GM21390 (cell line): ENCODE results near the gene TEX54.
"Not testable (repeated sequence)": the region's sequence is repeated elsewhere in the genome, so short reads cannot be mapped to it uniquely, and the experiment has no call there.

Experiments
- ATAC-seq: cut with Tn5 transposase; IDR thresholded peaks from one replicate; pipeline ENCODE4 v1.9.1; 2021; ENCODE audit not compliant: unreplicated experiment

The TEX54 gene

GRCh38 chr11:62835336-62835735, 2.7 kb upstream of the TEX54 start:
- ATAC-seq = no peak

- peak; percentile 73 for ATAC-seq
Observed at GRCh38 chr11:62831520-62832335, 913 bp downstream of the TEX54 start, which contains the start of gene STX5. Gene STX5, minus strand, starts transcription at chr11:62832051. Its CDS starts 808 bp downstream, at chr11:62831243.

- no peak for ATAC-seq
Observed at GRCh38 chr11:62830904-62831519, 1.6 kb downstream of the TEX54 start.

GRCh38 chr11:62828130-62828529, 4.5 kb downstream of the TEX54 start:
- ATAC-seq = not testable (repeated sequence)

GRCh38 chr11:62823677-62824076, 9.0 kb downstream of the TEX54 start:
- ATAC-seq = no peak

GRCh38 chr11:62817129-62817528, 15.5 kb downstream of the TEX54 start:
- no peak for ATAC-seq

GRCh38 chr11:62816557-62816956, 16.1 kb downstream of the TEX54 start:
- ATAC-seq = no peak

- ATAC-seq = no peak
Observed at GRCh38 chr11:62811659-62812058, 21.0 kb downstream of the TEX54 start.

GRCh38 chr11:62810748-62811147, 21.9 kb downstream of the TEX54 start:
- no peak for ATAC-seq

- no peak for ATAC-seq
Observed at GRCh38 chr11:62806611-62807121, 26.0 kb downstream of the TEX54 start.

- no peak for ATAC-seq
Observed at GRCh38 chr11:62805961-62806441, 26.6 kb downstream of the TEX54 start.

- ATAC-seq = peak; percentile 80
Observed at GRCh38 chr11:62805076-62805892, 27.4 kb downstream of the TEX54 start, which contains the start of gene NXF1. Gene NXF1, minus strand, starts transcription at chr11:62805440. Its CDS starts 84 bp downstream, at chr11:62805356.

GRCh38 chr11:62804310-62805075, 28.1 kb downstream of the TEX54 start:
- peak; percentile 15 for ATAC-seq

GRCh38 chr11:62801071-62801470, 31.6 kb downstream of the TEX54 start:
- no peak for ATAC-seq

GRCh38 chr11:62799486-62799885, 33.2 kb downstream of the TEX54 start:
- ATAC-seq = no peak

GRCh38 chr11:62796281-62796680, 36.4 kb downstream of the TEX54 start:
- no peak for ATAC-seq

- no peak for ATAC-seq
Observed at GRCh38 chr11:62794201-62794775, 38.4 kb downstream of the TEX54 start.

- ATAC-seq = no peak
Observed at GRCh38 chr11:62792202-62792575, 40.5 kb downstream of the TEX54 start.

GRCh38 chr11:62791501-62792201, 41.0 kb downstream of the TEX54 start, which contains the start of gene TMEM223:
Gene TMEM223, minus strand, starts transcription at chr11:62792006. Its CDS starts 12 bp downstream, at chr11:62791994.
- ATAC-seq = peak; percentile 69
